IMR-90 (cell line): ENCODE data around the gene CKMT1B.

Source experiments
- BHLHE40 ChIP-seq: fragments of 150-350 bp; IDR thresholded peaks from 2 replicates; pipeline ENCODE4 v1.6.1; 2016; ENCODE audit warnings: mild to moderate bottlenecking, low read depth, low read length
- CEBPB ChIP-seq: IDR thresholded peaks from 2 replicates; pipeline ENCODE4 v1.6.1; 2012; ENCODE audit warnings: low read depth, low read length, improper control_type of control experiment
- CTCF ChIP-seq: conservative IDR thresholded peaks from 2 replicates; pipeline ENCODE4 v1.5.1; 2012; ENCODE audit warnings: mild to moderate bottlenecking, low read depth, low read length, improper control_type of control experiment
- ELK1 ChIP-seq: fragments of 150-350 bp; IDR thresholded peaks from 2 replicates; pipeline ENCODE4 v1.6.1; 2016; ENCODE audit warnings: low read depth, mild to moderate bottlenecking, low read length, moderate library complexity, borderline replicate concordance
- FOS ChIP-seq: fragments of 150-350 bp; IDR thresholded peaks from 2 replicates; pipeline ENCODE4 v1.6.1; 2016; ENCODE audit warnings: low read depth, low read length
- POLR2A ChIP-seq: IDR thresholded peaks from 2 replicates; pipeline ENCODE4 v1.6.1; 2012; ENCODE audit warnings: mild to moderate bottlenecking, low read depth, low read length
- RAD21 ChIP-seq: IDR thresholded peaks from 2 replicates; pipeline ENCODE4 v1.6.1; 2012; ENCODE audit warnings: low read length, improper control_type of control experiment
- RFX5 ChIP-seq: IDR thresholded peaks from 2 replicates; pipeline ENCODE4 v1.8.0; 2012; ENCODE audit warnings: low read depth, mild to moderate bottlenecking, low read length, moderate library complexity
- USF2 ChIP-seq: fragments of 150-350 bp; IDR thresholded peaks from 2 replicates; pipeline ENCODE4 v1.6.1; 2017; ENCODE audit warnings: mild to moderate bottlenecking, antibody characterized with exemption, low read length, low read depth

GRCh38 chr15:43547539-43547938 is 46.3 kb upstream of the CKMT1B start:
- TF ChIP-seq CTCF (no peak), POLR2A (no peak), RFX5 (no peak), BHLHE40 (no peak), USF2 (no peak), RAD21 (no peak), FOS (no peak), CEBPB (no peak), ELK1 (no peak)
